Activated effector memory CD4-positive, alpha-beta T cell treated with Interleukin-2 at 50 U/mL for 16 hours (primary cell): ENCODE measurements around the gene COMMD1.
"Not testable (repeated sequence)": the region's sequence is repeated elsewhere in the genome, so short reads cannot be mapped to it uniquely, and the experiment has no call there.

ENCODE experiments used
- DNase-seq: peaks from one replicate; pipeline ENCODE4 v3.0.0-alpha.2; 2020

COMMD1 gene

DNA sequence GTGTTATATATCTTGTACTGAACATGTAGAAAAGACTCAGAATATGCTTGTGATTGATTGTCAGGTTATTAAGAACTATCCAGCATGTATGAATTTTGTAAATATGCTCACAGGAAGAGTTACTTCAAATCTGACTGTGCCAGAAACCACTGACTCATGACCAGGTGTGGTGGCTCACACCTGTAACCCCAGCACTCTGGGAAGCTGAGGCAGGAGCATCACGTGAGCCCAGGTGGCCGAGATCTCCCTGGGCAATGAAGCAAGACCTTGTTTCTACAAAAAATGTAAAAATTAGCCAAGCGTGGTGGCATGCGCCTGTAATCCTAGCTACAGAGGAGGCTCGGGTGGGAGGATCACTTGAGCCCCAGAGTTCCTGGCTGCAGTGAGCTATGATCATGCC is 126.6 kb downstream of the COMMD1 start:
- no peak for DNase-seq

- DNase-seq = no peak
Observed at GRCh38 chr2:62034715-62035114, 129.2 kb downstream of the COMMD1 start.

DNA sequence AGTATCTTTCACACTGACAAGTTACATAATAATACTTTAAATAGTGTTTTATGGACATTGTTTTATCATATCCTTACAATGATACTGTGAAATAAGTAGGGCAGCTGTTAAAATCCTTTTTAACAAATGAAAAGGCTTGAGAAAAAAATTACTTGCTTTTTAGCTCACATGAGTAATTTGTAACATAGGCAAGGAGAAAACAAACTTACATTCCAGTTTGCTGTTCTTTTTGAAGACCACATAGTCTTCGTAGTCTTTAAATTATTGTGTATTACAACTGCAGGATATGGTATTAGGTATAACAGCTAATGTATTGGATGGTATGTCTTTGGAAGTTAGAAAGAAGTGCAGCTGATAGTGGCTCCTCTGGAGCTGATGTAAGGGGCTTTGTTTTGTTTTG is 130.8 kb downstream of the COMMD1 start:
- no peak for DNase-seq

DNA sequence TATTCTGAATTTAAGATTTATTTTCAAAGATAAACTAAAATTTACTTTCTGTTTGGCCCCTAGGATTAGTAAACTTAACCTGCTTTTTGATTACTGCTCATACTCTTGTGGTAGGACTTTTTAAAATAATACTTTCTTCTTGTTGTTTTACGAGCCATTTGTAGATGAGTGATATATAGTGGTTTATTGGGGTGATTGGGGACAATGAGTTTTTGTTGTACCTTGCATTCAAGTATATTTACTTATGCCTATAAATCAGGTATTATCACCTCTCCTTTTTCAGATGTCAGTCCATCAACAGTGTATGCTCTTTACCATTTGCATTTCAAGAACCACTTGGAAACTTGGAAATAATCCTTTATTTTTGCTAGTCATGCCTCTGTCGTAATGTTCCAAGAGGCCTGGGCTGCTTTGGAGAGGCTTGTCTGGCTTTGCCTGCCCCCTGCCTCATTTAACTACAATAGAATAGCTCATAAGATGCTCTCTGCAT is 131.3 kb downstream of the COMMD1 start:
- DNase-seq = no peak

DNA sequence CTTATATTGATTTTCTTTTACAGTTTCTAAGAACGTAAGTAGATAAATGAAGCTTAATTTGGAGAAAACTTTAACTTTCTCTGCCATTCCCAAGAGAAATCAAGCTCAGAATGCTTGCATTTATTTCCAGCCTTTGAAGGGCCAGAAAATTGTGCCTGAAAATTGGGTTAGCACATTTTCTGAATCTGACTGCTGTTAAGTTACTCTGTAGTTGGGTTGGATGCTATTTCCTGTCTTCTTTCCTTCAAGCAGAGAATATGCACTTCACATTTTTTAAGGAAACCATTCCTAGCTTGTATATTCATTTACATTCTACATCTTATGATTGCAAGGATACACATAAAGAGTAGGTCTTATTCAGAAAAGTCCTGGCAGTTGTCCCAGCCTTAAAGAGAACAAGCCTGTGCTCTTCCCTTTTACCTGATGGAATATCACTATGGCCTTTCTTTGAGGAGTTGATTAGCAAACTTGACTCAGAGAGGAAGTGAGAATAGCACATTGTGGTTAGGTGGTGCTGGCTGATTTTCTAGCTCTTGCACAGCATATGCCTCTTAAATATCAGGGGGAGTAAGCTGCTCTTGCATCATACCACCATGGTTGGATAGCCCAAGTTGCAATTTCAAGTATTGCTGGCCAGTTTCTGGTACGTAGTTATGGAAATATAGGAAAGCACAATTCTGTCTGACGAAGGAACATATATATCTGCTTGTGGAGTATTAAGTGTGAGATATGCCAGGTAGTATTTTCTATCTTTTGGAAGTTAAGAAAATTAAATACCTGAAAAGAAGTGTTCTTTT is 133.7 kb downstream of the COMMD1 start:
- no peak for DNase-seq

DNA sequence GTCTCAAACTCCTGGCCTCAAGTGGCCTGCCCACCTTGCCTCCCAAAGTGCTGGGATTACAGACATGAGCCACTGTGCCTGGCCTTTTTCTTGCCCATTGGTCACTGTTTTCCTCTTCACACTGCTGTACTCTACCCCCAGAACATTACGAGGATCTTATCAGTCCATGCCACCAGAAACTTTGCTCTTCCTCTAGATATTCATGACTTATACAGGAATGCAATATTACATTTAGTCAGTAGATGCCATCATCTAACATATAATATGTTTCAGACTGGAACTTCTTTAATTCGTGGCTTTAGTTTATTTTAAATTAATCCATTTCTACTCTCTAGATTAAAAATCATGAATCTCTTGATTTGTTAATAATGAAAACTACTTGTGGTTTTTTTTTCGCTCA is 135.5 kb downstream of the COMMD1 start:
- DNase-seq = no peak

GRCh38 chr2:62041701-62042385 is 136.4 kb downstream of the COMMD1 start:
- not testable (repeated sequence) for DNase-seq

GRCh38 chr2:62042400-62042799 is 136.9 kb downstream of the COMMD1 start:
- DNase-seq = no peak

DNA sequence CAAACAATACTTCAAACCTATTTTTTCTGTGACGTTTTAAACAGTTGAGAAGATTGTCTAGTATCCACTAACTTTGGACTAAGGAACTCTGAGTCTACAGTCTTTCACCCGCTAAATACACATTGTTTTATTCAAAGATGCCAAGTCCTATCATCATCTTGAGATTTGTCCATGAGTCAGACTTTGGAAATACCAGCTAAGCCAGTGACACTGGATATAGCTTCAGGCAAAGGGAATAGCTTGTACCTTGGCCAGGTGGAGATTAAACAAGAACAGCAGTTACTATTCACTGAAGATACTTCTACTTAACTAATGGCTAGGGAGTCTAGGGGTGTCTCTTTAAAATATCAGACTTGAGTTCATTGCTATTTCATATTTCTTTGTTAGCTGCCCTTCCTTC is 137.5 kb downstream of the COMMD1 start:
- no peak for DNase-seq

DNA sequence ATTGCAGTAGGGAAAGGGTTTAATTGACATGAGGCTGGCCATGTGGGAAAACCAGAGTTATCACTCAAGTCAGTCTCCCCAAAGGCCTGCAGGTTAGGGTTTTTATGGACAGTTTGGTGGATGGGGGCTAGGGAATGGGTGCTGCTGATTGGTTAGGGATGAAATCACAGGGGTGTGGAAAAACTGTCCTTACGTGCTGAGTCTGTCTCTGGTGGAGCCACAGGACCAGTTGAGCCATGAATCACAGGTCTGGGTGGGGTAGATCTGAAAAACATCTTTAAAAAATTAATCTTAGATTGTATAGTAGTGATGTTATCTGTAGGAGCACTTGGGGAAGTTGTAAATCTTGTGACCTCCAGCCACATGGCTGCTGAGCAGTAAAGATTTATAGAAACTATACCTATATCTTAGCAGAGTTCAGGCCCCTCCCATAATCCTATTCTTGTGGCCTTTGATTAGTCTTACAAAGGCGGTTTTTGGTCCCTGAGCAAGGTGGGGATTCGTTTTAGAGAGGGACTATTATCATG is 139.6 kb downstream of the COMMD1 start:
- DNase-seq = no peak

DNA sequence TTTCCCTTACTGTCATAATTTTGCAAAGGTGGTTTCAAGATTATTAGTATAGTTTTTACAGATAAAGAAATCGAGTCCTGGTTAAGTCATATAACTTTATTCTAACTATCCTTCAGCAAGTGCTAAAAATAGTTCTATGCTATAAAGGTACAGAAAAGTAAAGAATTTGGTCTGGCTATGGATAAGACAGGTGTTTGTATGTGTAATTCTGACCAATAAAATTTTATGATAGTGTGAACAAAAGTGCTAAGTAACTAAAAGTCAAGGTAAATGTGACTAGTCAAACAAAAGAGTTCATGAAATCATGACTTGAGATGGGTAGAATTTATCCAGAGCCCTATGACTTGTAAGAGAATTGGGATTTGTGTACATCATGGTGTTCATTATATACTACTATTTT is 140.7 kb downstream of the COMMD1 start:
- no peak for DNase-seq

- DNase-seq = no peak
Observed at GRCh38 chr2:62050456-62051045, 145.1 kb downstream of the COMMD1 start.

DNA sequence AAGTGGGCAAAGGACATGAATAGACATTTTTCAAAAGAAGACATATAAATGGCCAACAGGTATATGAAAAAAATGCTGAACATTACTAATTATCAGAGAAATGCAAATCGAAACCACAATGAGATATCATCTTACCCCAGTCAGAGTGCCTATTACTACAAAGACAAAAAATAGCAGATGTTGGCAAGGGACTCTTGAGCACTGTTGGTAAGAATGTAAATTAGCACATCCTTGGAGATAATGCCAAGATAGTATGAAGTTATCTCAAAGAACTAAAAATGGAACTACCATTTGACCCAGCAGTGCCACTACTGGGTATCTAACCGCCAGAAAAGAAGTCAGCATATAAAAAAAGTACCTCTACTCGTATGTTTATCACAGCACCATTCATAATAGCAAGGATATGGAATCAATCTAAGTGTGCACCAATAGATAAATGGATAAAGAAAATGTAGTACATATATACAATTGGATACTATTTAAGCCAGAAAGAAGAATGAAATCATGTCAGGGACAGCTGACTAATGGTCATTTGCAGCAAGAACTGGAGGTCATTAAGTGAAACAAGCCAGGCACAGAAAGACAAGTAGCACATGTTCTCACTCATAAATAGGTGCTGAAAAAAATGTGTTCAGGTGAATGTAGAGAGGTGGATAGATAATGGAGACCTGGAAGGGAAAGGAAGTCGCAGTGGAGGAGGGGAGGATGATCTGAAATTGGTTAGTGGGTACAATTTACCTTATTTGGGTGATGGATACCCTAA is 148.7 kb downstream of the COMMD1 start:
- DNase-seq = no peak

DNA sequence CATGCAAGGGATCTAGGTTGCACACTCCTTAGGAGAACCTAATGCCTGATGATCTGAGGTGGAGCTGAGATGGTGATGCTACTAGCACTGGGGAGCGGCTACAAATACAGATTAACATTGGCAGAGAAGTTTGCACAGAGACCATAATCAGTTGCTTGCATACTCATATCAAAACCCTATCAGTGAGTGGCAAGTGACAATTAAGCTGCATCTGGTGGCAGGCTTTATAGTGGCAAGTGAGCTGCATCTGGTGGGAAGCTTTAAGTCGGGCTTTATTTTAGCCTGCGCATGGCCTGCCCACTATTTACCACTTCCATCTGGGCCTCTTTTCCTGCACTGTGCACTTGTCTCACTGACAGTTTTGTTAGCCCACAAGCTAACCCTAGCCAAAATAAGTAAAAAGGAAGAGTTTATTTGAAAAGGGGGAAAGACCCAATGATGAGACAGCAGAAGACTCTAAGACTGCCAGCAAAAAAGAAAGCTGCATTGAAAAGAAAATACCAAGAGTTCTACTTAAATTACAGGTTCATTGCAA is 149.5 kb downstream of the COMMD1 start:
- DNase-seq = no peak

DNA sequence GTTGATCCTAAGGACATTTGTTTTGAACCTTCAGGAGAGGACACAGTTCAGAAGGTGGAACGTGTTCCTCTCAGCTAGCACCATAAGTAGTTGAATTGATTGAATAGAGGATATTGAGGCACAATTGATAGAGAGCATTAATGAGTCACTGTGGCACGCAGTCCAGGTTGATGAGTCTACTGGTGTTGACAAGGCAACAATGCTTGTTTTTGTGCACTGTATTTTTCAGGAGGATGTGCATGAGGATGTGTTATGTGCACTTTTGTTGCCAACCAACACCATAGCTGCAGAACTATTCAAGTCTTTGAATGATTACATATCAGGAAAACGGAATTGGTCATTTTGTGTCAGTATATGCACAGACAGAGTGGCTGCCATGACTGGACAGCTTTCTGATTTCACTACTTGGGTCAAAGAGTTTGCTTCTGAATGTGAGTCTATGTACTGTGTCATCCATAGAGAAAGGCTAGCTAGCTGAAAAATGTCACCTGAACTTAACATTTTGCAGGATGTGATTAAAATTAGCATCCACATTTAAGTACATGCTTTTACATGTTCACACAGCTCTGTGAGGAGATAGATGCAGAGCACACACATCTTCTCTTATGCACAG is 150.4 kb downstream of the COMMD1 start:
- DNase-seq = no peak

DNA sequence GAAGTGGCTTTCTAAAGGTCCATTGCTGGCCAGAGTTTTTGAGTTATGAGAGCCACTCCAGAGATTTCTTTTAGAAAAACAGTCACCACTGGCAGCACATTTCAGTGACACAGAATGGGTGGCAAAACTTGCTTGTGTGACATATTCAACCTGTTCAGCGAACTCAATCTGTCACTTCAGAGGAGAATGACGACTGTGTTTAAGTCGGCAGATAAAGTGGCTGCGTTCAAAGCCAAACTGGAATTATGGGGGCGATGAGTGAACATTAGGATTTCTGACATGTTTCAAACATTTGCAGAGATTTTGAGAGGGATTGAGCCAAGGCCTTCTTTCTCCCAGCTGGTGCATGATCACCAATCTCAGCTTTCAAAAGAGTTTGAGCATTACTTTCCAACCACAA is 150.9 kb downstream of the COMMD1 start:
- DNase-seq = no peak

DNA sequence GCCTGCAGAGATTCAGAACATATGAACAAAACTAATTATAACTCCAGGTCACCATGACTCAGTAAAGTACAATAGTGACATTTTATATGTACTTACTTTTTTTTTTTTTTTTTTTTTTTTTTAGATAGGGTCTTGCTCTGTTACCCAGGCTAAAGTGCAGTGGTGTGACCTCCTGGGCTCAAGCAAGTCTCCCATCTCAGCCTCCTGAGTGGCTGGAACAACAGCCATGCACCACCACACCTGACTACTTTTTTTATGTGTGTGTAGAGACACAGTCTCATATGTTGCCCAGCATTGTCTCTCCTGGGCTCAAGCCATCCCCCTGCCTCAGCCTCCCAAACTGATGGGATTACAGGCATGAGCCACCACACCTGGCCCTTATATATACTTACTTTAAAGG is 159.8 kb downstream of the COMMD1 start:
- no peak for DNase-seq

GRCh38 chr2:62071126-62071598 is 165.7 kb downstream of the COMMD1 start:
- no peak for DNase-seq

DNA sequence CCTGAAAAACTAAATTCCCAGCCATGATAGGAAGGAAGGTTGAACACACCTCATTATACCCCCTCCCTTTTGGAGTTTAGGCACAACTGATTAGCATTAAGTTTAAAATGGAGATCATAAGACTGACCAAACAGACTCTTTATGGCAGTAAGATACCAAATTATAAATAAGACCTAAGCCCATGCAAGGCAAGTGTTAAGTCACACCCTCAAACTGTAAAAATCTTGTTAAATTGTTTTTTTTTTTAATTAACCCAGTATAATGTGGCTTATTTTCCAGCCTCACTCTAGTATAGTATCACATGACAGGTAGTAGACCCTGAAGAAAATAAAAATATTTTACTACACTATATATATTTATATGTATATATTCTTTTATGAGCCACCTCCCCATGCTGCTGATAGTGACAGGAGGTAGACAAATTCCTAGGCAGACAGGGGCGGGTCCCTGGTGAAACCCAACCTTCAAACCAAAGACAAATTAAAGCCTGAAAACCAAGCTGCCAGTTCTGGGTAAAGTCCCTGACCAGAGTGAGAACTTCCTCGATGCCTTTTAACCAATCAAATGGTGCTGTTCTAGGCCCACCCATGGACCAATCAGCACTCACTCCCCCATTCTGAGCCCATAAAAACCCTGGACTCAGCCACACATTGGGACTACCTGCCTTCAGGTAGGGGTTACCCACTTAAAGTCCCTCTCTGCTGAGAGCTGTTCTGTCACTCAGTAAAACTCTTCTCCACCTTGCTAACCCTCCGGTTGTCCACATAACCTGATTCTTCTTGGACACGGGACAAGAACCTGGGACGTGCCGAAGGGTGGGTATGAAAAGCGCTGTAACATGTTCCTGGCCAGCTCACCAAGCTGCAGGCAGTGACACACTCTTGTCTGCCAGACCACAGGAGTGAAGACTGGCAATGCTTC is 166.5 kb downstream of the COMMD1 start:
- DNase-seq = no peak

- DNase-seq = no peak
Observed at GRCh38 chr2:62074233-62074632, 168.8 kb downstream of the COMMD1 start.
